NCI-H82 treated with DMSO at 0.1 percent for 48 hours (cell line): Measurements from ENCODE around the gene SRPX.
A peak's percentile ranks its signal among the peaks of the same experiment; 100 is the strongest.

Experiments
- DNase-seq: peaks from one replicate; lab custom pipeline; 2025; ENCODE audit not compliant: unreplicated experiment; lab: John Stamatoyannopoulos, UW

The SRPX gene

GRCh38 chrX:38220415-38221390 lies at the start of gene SRPX:
Gene SRPX (minus strand): TSS chrX:38220871. CDS start chrX:38220792, 79 bp downstream.
- no peak for DNase-seq

GRCh38 chrX:38268011-38268410 lies 47.3 kb upstream of the SRPX start:
- DNase-seq, result no peak

- no peak for DNase-seq
These were observed 42.3 kb upstream of the SRPX start for GRCh38 chrX:38262715-38263620.

GRCh38 chrX:38260231-38260630 lies 39.6 kb upstream of the SRPX start:
- DNase-seq, result peak; percentile 14

- DNase-seq, result no peak
These were observed 35.3 kb upstream of the SRPX start for GRCh38 chrX:38256019-38256418.

- DNase-seq, result no peak
These were observed 29.3 kb upstream of the SRPX start for GRCh38 chrX:38249965-38250364.

- DNase-seq, result no peak
These were observed 26.4 kb upstream of the SRPX start for GRCh38 chrX:38247051-38247450.

GRCh38 chrX:38240541-38240940 lies 19.9 kb upstream of the SRPX start:
- DNase-seq, result no peak

- no peak for DNase-seq
These were observed 16.4 kb upstream of the SRPX start for GRCh38 chrX:38236901-38237615.

GRCh38 chrX:38233891-38234667 lies 13.4 kb upstream of the SRPX start:
- DNase-seq, result no peak

GRCh38 chrX:38232079-38232686 lies 11.5 kb upstream of the SRPX start:
- DNase-seq, result no peak

GRCh38 chrX:38225093-38225492 lies 4.4 kb upstream of the SRPX start:
- no peak for DNase-seq

GRCh38 chrX:38224160-38224559 lies 3.5 kb upstream of the SRPX start:
- no peak for DNase-seq

- no peak for DNase-seq
These were observed 789 bp upstream of the SRPX start for GRCh38 chrX:38221391-38221929.

- peak; percentile 48 for DNase-seq
These were observed 652 bp downstream of the SRPX start for GRCh38 chrX:38220024-38220414.

- DNase-seq, result no peak
These were observed 4.0 kb downstream of the SRPX start for GRCh38 chrX:38216642-38217041.

GRCh38 chrX:38214551-38215531 lies 5.8 kb downstream of the SRPX start:
- DNase-seq, result no peak

GRCh38 chrX:38214044-38214443 lies 6.6 kb downstream of the SRPX start:
- DNase-seq, result no peak
